Putamen (tissue), 1 donor: Measurements from ENCODE around the gene HSPA12B.
"Not testable (repeated sequence)": the region's sequence is repeated elsewhere in the genome, so short reads cannot be mapped to it uniquely, and the experiment has no call there.

Experiments
- DNase-seq: peaks from one replicate; pipeline ENCODE4 v3.0.0-alpha.2; 2016; ENCODE audit warnings: low spot score

HSPA12B gene

GRCh38 chr20:3787324-3788014 lies 55.0 kb downstream of the HSPA12B start:
- DNase-seq: no peak

- DNase-seq: no peak
These were observed 56.2 kb downstream of the HSPA12B start for GRCh38 chr20:3788685-3789155.

GRCh38 chr20:3789201-3789600 lies 56.7 kb downstream of the HSPA12B start:
- DNase-seq: not testable (repeated sequence)

GRCh38 chr20:3794168-3794567 lies 61.7 kb downstream of the HSPA12B start:
- not testable (repeated sequence) for DNase-seq

GRCh38 chr20:3794701-3795420 lies 62.4 kb downstream of the HSPA12B start:
- no peak for DNase-seq

GRCh38 chr20:3795511-3796468 lies 63.3 kb downstream of the HSPA12B start, which contains the start of gene CDC25B:
Gene CDC25B, plus strand, starts transcription at chr20:3796310. Its CDS starts 222 bp downstream, at chr20:3796532.
- DNase-seq: peak; percentile 95

- DNase-seq: no peak
These were observed 64.2 kb downstream of the HSPA12B start for GRCh38 chr20:3796477-3797225.

GRCh38 chr20:3797226-3797545 lies 64.7 kb downstream of the HSPA12B start:
- DNase-seq: no peak

GRCh38 chr20:3797592-3798372 lies 65.3 kb downstream of the HSPA12B start:
- DNase-seq: no peak

- DNase-seq: no peak
These were observed 65.9 kb downstream of the HSPA12B start for GRCh38 chr20:3798373-3798768.

GRCh38 chr20:3798908-3799248 lies 66.4 kb downstream of the HSPA12B start:
- DNase-seq: no peak

GRCh38 chr20:3800256-3800877 lies 67.9 kb downstream of the HSPA12B start:
- no peak for DNase-seq

GRCh38 chr20:3800878-3801260 lies 68.4 kb downstream of the HSPA12B start:
- no peak for DNase-seq

- no peak for DNase-seq
These were observed 68.8 kb downstream of the HSPA12B start for GRCh38 chr20:3801299-3801698.

GRCh38 chr20:3801846-3802245 lies 69.4 kb downstream of the HSPA12B start:
- no peak for DNase-seq
